ENCODE results near the gene SYTL3. TPM values are rescaled to one million over a fixed set of nuclear protein-coding genes. Genes with fewer than 3 reads are reported as not detected.
"Not testable (repeated sequence)": the region's sequence is repeated elsewhere in the genome, so short reads cannot be mapped to it uniquely, and the experiment has no call there.

The SYTL3 gene
- total RNA-seq, 4 donors from 2014 or later, result 2.8 to 5.1 (median 3.4) TPM

DNA sequence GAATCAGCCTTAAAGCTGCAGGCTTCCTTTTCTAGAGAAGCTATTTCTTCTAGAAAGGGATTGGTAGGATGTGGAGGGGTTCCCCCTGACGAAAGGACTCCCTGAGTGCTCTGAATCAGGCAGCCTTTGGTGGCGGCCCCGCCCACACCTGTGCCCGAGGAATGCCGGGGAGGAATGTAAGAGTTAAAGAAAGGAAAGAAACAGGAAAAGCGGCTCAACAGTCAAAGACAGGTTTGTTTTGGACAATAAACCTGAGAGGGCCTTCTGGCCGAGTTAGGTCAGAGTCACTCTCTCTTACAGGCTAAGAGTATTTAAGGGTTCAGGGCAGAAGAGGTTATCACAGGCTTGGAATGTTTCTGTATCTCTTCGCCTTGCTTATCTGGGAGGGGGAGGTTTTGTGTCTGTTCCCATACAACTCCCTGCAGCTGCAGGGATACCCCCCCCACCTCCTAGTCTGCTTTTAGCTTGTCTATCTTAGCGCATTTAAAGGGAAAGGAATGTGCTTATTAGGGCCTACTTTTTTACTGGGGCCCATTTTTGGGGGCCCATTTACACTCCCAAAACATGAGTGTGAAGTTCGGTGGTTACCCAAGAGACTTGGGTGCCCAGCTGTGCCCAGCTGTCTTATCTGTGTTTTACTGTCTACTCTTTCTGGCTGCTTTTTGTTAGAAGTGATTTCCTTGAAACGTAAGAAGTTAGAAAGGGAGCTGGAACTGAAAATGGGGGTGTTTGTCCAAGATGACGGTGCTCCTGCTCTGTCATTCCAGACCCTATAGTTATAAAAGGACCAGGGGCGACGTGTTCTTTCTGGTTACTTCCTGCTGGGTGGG lies 38.1 kb upstream of the SYTL3 start:
- Histone ChIP-seq H3K9me3 (no peaks in the 10 kb centered on the region), H3K4me1 (no peaks in the 10 kb centered on the region), H3K4me3 (no peak overlapping the region), H3K27ac (no peak overlapping the region), H3K27me3 (no peaks in the 10 kb centered on the region), H3K36me3 (peaks cover 54% of the 10 kb centered on the region)
- 88% methylated on average over 14 of the region's 14 CpGs for WGBS
- TF ChIP-seq EP300 (IDR thresholded peaks at IDR 0.05) (no peak), POLR2AphosphoS5 (IDR thresholded peaks at IDR 0.05) (no peak), POLR2A (IDR thresholded peaks at IDR 0.05) (no peak)
- TF ChIP-seq, protein P1, sequence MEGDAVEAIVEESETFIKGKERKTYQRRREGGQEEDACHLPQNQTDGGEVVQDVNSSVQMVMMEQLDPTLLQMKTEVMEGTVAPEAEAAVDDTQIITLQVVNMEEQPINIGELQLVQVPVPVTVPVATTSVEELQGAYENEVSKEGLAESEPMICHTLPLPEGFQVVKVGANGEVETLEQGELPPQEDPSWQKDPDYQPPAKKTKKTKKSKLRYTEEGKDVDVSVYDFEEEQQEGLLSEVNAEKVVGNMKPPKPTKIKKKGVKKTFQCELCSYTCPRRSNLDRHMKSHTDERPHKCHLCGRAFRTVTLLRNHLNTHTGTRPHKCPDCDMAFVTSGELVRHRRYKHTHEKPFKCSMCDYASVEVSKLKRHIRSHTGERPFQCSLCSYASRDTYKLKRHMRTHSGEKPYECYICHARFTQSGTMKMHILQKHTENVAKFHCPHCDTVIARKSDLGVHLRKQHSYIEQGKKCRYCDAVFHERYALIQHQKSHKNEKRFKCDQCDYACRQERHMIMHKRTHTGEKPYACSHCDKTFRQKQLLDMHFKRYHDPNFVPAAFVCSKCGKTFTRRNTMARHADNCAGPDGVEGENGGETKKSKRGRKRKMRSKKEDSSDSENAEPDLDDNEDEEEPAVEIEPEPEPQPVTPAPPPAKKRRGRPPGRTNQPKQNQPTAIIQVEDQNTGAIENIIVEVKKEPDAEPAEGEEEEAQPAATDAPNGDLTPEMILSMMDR (IDR thresholded peaks at IDR 0.05), result no peak
- DNase-seq (ENCODE audit: low spot score in 2 of 2), result no peak

DNA sequence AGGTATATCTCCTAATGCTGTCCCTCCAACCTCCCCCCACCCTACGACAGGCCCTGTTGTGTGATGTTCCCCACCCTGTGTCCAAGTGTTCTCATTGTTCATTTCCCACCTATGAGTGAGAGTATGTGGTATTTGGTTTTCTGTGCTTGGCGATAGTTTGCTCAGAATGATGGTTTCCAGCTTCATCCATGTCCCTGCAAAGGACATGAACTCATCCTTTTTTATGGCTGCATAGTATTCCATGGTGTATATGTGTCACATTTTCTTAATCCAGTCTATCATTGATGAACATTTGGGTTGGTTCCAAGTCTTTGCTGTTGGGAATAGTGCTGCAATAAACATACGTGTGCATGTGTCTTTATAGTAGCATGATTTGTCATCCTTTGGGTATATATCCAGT lies 35.2 kb upstream of the SYTL3 start:
- not testable (repeated sequence) for H3K27me3 ChIP-seq; H3K9me3 ChIP-seq; H3K27ac ChIP-seq; H3K4me1 ChIP-seq; DNase-seq (ENCODE audit: low spot score in 2 of 2); H3K4me3 ChIP-seq
- 97% methylated on average over 3 of the region's 3 CpGs for WGBS
- H3K36me3 ChIP-seq, result peaks cover 31% of the 10 kb centered on the region

DNA sequence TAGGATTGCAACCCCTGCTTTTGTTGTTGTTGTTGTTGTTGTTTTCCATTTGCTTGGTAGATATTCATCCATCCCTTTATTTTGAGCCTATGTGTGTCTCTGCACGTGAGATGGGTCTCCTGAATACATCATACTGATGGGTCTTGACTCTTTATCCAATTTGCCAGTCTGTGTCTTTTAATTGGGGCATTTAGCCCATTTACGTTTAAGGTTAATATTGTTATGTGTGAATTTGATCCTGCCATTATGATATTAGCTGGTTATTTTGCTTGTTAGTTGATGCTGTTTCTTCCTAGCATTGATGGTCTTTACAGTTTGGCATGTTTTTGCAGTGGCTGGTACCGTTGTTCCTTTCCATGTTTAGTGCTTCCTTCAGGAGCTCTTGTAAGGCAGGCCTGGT lies 31.6 kb upstream of the SYTL3 start:
- not testable (repeated sequence) for H3K4me3 ChIP-seq; H3K27ac ChIP-seq; DNase-seq (ENCODE audit: low spot score in 2 of 2); H3K9me3 ChIP-seq; H3K4me1 ChIP-seq; H3K27me3 ChIP-seq
- peaks cover 27% of the 10 kb centered on the region for H3K36me3 ChIP-seq
- WGBS, result 94% methylated on average over 3 of the region's 3 CpGs

DNA sequence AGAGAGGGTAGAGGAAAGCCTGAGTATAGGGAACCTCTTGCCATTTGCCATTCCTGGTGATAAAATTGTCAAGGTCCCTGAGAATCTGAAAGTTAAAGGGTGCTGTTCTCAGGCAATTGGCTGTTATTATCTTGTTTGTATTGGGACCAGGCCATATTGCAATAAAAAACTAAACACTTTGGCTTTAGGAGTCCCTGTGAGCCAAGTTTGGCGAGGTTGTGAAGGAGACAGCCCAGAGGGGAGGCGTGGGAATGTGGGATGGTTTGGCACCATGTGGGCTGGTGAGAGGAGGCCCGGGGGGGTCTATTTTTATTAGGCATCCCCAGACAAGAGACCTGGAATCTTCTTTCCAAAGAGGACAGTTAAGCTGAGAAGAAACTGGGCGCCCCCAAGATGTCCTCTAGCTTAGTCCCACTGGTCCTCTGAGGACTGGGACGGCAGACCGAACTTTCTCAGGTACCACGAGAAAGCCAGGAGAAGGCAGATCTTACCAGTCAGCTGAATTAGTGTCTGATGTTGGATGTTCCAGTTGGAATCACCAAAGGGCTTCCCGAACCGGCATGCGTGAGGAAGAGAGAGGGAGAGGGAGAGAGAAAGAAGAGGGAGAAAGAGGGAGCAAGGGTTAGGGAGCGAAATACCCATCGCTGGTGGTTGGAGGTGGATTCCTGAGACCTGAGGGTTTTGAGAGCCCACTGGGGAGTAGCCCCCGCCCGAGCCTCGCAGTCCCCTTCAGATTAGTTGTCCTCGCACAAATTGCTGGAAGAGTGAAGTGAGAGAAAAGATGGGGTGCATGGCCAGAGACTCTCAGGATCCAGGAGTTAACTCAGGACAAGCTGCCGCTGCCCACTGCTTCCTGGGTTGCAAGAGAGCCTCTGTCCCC lies 29.7 kb upstream of the SYTL3 start:
- WGBS, result 91% methylated on average over 17 of the region's 17 CpGs
- Histone ChIP-seq H3K27me3 (no peaks in the 10 kb centered on the region), H3K27ac (no peak overlapping the region), H3K4me3 (no peak overlapping the region), H3K4me1 (no peaks in the 10 kb centered on the region), H3K36me3 (peaks cover 40% of the 10 kb centered on the region), H3K9me3 (no peaks in the 10 kb centered on the region)
- no peak for DNase-seq (ENCODE audit: low spot score in 2 of 2)
- TF ChIP-seq, protein P1 (IDR thresholded peaks at IDR 0.05), result no peak
- no peak for TF ChIP-seq POLR2AphosphoS5 (IDR thresholded peaks at IDR 0.05)
- no peak for TF ChIP-seq EP300 (IDR thresholded peaks at IDR 0.05)
- TF ChIP-seq POLR2A (IDR thresholded peaks at IDR 0.05), result no peak

DNA sequence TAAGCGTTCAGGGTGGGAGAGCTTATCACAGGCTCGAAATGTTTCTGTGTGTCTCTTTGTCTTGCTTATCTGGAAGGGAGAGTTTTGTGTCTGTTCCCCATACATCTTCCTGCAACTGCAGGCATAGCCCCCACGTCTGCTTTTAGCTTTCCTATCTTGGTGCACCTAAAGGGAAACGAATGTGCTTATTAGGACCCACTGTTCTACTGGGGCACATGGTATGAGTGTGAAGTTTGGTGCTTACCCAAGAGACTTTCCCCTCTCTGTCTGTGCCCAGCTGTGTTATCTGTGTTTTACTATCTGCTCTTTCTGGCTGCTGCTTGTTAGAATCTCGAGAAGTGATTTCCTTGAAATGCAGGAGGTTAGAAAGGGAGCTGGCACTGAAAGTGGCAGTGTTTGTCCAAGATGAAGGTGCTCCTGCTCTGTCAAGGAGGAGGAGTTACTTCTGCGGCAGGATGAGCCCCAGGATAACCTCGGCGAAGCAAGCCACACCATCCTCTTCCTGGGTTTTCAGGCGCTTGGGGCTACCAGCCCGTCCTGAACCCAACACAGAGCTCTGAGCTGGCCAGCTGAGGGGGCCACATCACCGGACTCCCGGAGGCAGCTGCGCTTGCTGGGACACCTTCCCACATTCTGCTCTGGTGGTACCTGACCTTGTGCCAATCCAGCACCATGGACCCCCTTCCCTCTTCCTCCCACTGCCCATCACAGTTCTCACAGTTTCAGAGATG lies 28.7 kb upstream of the SYTL3 start:
- peaks cover 50% of the 10 kb centered on the region for H3K36me3 ChIP-seq
- no peak for DNase-seq (ENCODE audit: low spot score in 2 of 2)
- no peaks in the 10 kb centered on the region for H3K4me1 ChIP-seq
- 91% methylated on average over 11 of the region's 13 CpGs for WGBS
- no peaks in the 10 kb centered on the region for H3K9me3 ChIP-seq
- TF ChIP-seq POLR2A (IDR thresholded peaks at IDR 0.05) (no peak), POLR2AphosphoS5 (IDR thresholded peaks at IDR 0.05) (no peak), EP300 (IDR thresholded peaks at IDR 0.05) (no peak)
- TF ChIP-seq, protein P1 (IDR thresholded peaks at IDR 0.05), result no peak
- no peak overlapping the region for H3K4me3 ChIP-seq
- H3K27ac ChIP-seq, result no peak overlapping the region
- H3K27me3 ChIP-seq, result no peaks in the 10 kb centered on the region

All from suprapubic skin (tissue), 4 donors.